Measurements from ENCODE around the gene PLCH2. TPM values are rescaled to one million over a fixed set of nuclear protein-coding genes. Genes with fewer than 3 reads are reported as not detected.

PLCH2 gene
- total and polyA plus RNA-seq, 4 donors, result 0.33 to 1.3 (median 1.0) TPM; not detected in 1

DNA sequence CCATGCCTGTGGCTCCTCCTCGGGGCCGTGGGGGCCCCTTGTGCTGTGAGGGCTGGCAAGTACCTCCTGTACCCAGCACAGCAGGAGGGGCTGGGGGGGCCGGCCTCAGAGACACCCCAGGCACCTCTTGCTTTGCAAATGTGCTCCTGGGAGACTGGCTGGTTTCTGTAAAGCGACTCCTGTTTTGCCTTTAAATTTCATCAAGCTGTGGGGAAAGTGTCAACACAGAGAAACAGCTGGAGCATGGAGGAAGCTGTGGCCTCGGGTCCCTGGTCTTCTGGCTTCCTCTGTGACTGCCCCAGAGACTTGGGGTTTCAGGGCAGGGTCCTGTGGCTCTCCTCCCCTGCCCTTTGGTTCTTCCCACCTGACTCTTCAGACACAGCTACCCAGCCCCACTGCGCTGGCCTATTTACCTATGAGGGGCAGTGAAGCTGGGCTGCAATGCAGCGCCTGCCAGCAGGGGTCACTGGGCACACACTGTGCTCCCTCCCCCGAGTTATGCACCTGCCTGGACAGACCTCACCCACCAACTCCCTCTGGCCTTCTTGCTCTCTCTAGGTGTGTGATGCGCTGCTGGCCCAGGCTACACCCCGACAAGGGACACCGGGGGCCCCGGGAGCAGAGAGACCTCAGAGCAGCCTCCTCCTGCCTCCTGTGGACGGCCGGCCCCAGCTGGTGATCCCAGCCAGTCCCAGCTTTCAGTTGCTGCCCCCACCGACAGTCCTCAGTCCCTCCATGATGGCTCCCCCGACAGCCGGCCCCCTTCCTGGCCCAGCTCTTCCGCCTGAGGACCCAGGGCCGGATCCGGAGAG lies 46.1 kb upstream of the PLCH2 start:
- H3K36me3 ChIP-seq (ENCODE audit: control insufficient read depth in 4 of 4, insufficient read depth in 3 of 4, low read depth in 1 of 4, low read length in 3 of 4), result no peaks in the 10 kb centered on the region
- TF ChIP-seq, protein P1, sequence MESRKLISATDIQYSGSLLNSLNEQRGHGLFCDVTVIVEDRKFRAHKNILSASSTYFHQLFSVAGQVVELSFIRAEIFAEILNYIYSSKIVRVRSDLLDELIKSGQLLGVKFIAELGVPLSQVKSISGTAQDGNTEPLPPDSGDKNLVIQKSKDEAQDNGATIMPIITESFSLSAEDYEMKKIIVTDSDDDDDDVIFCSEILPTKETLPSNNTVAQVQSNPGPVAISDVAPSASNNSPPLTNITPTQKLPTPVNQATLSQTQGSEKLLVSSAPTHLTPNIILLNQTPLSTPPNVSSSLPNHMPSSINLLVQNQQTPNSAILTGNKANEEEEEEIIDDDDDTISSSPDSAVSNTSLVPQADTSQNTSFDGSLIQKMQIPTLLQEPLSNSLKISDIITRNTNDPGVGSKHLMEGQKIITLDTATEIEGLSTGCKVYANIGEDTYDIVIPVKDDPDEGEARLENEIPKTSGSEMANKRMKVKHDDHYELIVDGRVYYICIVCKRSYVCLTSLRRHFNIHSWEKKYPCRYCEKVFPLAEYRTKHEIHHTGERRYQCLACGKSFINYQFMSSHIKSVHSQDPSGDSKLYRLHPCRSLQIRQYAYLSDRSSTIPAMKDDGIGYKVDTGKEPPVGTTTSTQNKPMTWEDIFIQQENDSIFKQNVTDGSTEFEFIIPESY (IDR thresholded peaks at IDR 0.05), result no peak
- TF ChIP-seq, protein P2, sequence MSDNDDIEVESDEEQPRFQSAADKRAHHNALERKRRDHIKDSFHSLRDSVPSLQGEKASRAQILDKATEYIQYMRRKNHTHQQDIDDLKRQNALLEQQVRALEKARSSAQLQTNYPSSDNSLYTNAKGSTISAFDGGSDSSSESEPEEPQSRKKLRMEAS (IDR thresholded peaks at IDR 0.05), result no peak
- TF ChIP-seq FOXA2 (IDR thresholded peaks at IDR 0.05) (no peak), RAD21 (IDR thresholded peaks at IDR 0.05) (no peak), YY1 (IDR thresholded peaks at IDR 0.05) (no peak), HNF4A (conservative IDR thresholded peaks at IDR 0.05) (no peak), NR2F2 (IDR thresholded peaks at IDR 0.05) (no peak), JUND (IDR thresholded peaks at IDR 0.05) (no peak), GABPA (IDR thresholded peaks at IDR 0.05 in 1 of 2, conservative IDR thresholded peaks at IDR 0.05 in 1 of 2) (no peak), EGR1 (IDR thresholded peaks at IDR 0.05; ENCODE audit: low read depth in 2 of 2) (no peak), RXRA (IDR thresholded peaks at IDR 0.05) (no peak), SP1 (IDR thresholded peaks at IDR 0.05) (no peak), TAF1 (conservative IDR thresholded peaks at IDR 0.05) (no peak), FOXA1 (IDR thresholded peaks at IDR 0.05) (no peak)
- TF ChIP-seq, protein P3, sequence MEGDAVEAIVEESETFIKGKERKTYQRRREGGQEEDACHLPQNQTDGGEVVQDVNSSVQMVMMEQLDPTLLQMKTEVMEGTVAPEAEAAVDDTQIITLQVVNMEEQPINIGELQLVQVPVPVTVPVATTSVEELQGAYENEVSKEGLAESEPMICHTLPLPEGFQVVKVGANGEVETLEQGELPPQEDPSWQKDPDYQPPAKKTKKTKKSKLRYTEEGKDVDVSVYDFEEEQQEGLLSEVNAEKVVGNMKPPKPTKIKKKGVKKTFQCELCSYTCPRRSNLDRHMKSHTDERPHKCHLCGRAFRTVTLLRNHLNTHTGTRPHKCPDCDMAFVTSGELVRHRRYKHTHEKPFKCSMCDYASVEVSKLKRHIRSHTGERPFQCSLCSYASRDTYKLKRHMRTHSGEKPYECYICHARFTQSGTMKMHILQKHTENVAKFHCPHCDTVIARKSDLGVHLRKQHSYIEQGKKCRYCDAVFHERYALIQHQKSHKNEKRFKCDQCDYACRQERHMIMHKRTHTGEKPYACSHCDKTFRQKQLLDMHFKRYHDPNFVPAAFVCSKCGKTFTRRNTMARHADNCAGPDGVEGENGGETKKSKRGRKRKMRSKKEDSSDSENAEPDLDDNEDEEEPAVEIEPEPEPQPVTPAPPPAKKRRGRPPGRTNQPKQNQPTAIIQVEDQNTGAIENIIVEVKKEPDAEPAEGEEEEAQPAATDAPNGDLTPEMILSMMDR (IDR thresholded peaks at IDR 0.05; ENCODE audit: low read depth, low read length, missing input control), result no peak
- TF ChIP-seq, protein P4, sequence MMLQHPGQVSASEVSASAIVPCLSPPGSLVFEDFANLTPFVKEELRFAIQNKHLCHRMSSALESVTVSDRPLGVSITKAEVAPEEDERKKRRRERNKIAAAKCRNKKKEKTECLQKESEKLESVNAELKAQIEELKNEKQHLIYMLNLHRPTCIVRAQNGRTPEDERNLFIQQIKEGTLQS (IDR thresholded peaks at IDR 0.05), result no peak
- TF ChIP-seq, protein P5, sequence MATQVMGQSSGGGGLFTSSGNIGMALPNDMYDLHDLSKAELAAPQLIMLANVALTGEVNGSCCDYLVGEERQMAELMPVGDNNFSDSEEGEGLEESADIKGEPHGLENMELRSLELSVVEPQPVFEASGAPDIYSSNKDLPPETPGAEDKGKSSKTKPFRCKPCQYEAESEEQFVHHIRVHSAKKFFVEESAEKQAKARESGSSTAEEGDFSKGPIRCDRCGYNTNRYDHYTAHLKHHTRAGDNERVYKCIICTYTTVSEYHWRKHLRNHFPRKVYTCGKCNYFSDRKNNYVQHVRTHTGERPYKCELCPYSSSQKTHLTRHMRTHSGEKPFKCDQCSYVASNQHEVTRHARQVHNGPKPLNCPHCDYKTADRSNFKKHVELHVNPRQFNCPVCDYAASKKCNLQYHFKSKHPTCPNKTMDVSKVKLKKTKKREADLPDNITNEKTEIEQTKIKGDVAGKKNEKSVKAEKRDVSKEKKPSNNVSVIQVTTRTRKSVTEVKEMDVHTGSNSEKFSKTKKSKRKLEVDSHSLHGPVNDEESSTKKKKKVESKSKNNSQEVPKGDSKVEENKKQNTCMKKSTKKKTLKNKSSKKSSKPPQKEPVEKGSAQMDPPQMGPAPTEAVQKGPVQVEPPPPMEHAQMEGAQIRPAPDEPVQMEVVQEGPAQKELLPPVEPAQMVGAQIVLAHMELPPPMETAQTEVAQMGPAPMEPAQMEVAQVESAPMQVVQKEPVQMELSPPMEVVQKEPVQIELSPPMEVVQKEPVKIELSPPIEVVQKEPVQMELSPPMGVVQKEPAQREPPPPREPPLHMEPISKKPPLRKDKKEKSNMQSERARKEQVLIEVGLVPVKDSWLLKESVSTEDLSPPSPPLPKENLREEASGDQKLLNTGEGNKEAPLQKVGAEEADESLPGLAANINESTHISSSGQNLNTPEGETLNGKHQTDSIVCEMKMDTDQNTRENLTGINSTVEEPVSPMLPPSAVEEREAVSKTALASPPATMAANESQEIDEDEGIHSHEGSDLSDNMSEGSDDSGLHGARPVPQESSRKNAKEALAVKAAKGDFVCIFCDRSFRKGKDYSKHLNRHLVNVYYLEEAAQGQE (IDR thresholded peaks at IDR 0.05), result no peak
- no peak overlapping the region for H3K9ac ChIP-seq (ENCODE audit: low read depth in 1 of 2, low read length in 2 of 2)
- no peaks in the 10 kb centered on the region for H3K4me1 ChIP-seq (ENCODE audit: control insufficient read depth in 4 of 4, insufficient read depth in 4 of 4, low read length in 3 of 4)
- H3K9me3 ChIP-seq (ENCODE audit: control insufficient read depth in 4 of 4, low read length in 3 of 4), result no peaks in the 10 kb centered on the region
- DNase-seq (ENCODE audit: low spot score), result no peak
- 86% methylated on average over 20 of the region's 20 CpGs for WGBS
- no peaks in the 10 kb centered on the region for H3K27me3 ChIP-seq (ENCODE audit: control insufficient read depth in 4 of 4, insufficient read depth in 4 of 4, low read length in 3 of 4)
- H3K4me3 ChIP-seq (ENCODE audit: low read depth in 1 of 3, low read length in 3 of 3), result no peak overlapping the region
- H3K27ac ChIP-seq (ENCODE audit: low read depth in 1 of 2, low read length in 2 of 2), result no peak overlapping the region

Measured in liver (tissue), 9 donors.